Endothelial cell of coronary artery (primary cell): ENCODE measurements around the gene SAMD9L. TPM values are rescaled to one million over a fixed set of nuclear protein-coding genes. Genes with fewer than 3 reads are reported as not detected.

Experiments used
- total RNA-seq: library from RNA; depleted of rRNA; stranded (reverse); fragments of >200 nt; gene quantifications from 2 replicates; pipeline ENCODE4 v1.2.3, GENCODE V29; 2014

Gene SAMD9L
- 9.9 and 15.0 TPM in 2 replicates for total RNA-seq

DNA sequence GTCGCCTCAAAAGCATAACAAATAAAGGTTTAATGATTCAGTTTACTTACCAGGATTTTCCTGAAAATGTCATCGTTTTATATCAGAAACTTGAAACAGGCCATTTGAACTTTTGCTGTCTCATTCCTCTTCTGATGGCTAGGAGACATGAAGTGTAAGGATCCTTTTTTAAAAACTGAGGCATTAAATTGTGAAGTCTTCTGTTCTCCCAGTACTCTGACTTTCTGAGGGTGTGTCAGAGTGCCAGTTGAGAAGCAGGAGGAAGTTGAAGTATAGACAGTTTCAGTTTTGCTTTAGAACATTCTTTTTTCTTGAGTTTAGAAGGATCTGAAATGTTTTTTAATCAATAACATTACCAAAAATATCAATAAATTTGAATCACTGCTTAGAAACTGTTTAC is at the start of gene SAMD9L:
Gene SAMD9L, minus strand, starts transcription at position 242 of the 400 bp plus-strand sequence. CDS start 12,414 bp downstream, outside the sequence.

DNA sequence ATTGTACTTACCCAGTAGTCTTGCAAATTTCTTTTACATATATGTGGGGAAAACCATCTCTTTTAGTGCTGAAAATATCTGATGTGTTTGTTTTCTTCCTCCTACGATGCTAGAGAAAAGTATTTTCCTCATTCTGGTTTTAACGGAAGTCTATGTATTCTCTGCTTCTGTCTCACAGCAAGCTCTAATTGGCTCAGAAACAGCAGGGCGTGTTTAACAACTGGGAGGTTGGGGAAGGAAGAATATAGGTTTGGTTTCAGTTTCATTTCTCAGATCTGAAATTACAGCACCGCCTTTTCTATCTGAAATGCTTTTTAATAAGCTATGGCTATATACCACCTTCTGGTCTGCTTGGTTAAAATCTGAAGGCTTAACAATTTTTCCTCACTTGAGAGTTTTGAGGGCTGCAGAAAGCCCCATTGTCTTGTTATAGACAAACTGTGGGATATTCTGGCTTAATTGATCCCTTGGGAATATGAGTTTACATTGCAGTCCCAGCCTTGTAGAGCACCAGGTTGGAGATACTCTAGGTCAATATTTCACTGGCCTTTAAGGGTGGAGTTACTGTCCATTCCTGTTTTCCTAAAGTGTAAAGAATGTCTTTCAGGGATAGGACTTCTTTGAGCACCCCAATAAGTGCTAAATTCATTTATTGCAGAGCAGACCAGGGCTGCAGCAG is 30.2 kb downstream of the SAMD9L start, which contains the start of gene SAMD9:
Gene SAMD9, minus strand, starts transcription at position 128 of the 679 bp plus-strand sequence. CDS start 11,882 bp downstream, outside the sequence.

Other genes with a start within 250 kb of the SAMD9L start
- gene SAMD9, start 30.4 kb downstream of the SAMD9L start, total RNA-seq: 10.7 and 16.0 TPM in 2 replicates
- not detected in 2 replicates for gene HEPACAM2, start 78.1 kb upstream of the SAMD9L start, total RNA-seq
- 30.2 and 33.3 TPM in 2 replicates for gene VPS50, start 84.0 kb upstream of the SAMD9L start, total RNA-seq